ENCODE data around the gene RHOD.

GRCh38 chr11:67113231-67113721, 56.6 kb downstream of the RHOD start:
- TF ChIP-seq CTCF (IDR thresholded peaks at IDR 0.05 in 8 of 11, conservative IDR thresholded peaks at IDR 0.05 in 3 of 11) (no peak), POLR2A (IDR thresholded peaks at IDR 0.05) (no peak), POLR2AphosphoS5 (IDR thresholded peaks at IDR 0.05) (peak in 1 of 3 donors; percentile 38)

Data from spleen (tissue), 7 donors.